Neuronal stem cell (in vitro differentiated cells): ENCODE data around the gene RAB6B.

Experiments used
- DNase-seq: peaks from one replicate; pipeline ENCODE4 v3.0.0-alpha.2; 2013; ENCODE audit warnings: low spot score
- H2AFZ ChIP-seq: one replicate; pipeline ENCODE4 v1.6.1; 2013; ENCODE audit warnings: mild to moderate bottlenecking, low read length, inconsistent platforms
- H2AK5ac ChIP-seq: 2 replicates; pipeline ENCODE4 v1.6.1; 2013; ENCODE audit warnings: low read depth, mild to moderate bottlenecking, inconsistent platforms, low read length, moderate library complexity, mixed read lengths
- H2BK120ac ChIP-seq: 2 replicates; pipeline ENCODE4 v1.6.1; 2013; ENCODE audit warnings: low read depth, mild to moderate bottlenecking, inconsistent platforms, low read length, moderate library complexity, mixed read lengths
- H2BK12ac ChIP-seq: one replicate; pipeline ENCODE4 v1.6.1; 2013; ENCODE audit warnings: low read length, inconsistent platforms
- H2BK15ac ChIP-seq: 2 replicates; pipeline ENCODE4 v1.6.1; 2013; ENCODE audit warnings: mild to moderate bottlenecking, low read length, inconsistent platforms, mixed read lengths
- H2BK5ac ChIP-seq: one replicate; pipeline ENCODE4 v1.6.1; 2013; ENCODE audit warnings: inconsistent platforms, mild to moderate bottlenecking, low read length, moderate library complexity
- H3K14ac ChIP-seq: one replicate; pipeline ENCODE4 v1.6.1; 2013; ENCODE audit warnings: low read length, inconsistent platforms
- H3K18ac ChIP-seq: 2 replicates; pipeline ENCODE4 v1.6.1; 2013; ENCODE audit warnings: low read length, inconsistent platforms
- H3K23ac ChIP-seq: 2 replicates; pipeline ENCODE4 v1.6.1; 2013; ENCODE audit warnings: low read depth, mild to moderate bottlenecking, mixed read lengths, low read length, inconsistent platforms; ENCODE audit not compliant: poor library complexity
- H3K27ac ChIP-seq: replicated peaks from 3 replicates; pipeline ENCODE4 v1.5.1; 2013; ENCODE audit warnings: low read length, inconsistent platforms
- H3K27me3 ChIP-seq, 3 experiments: 2 replicates each; pipeline ENCODE4 v1.6.1; 2013; ENCODE audit warnings: low read length in 3 of 3, mild to moderate bottlenecking in 2 of 3, inconsistent platforms in 1 of 3, low read depth in 1 of 3, mixed read lengths in 1 of 3, moderate library complexity in 1 of 3; ENCODE audit not compliant: control insufficient read depth in 3 of 3, insufficient read depth in 3 of 3
- H3K36me3 ChIP-seq, 2 donors: replicated peaks in 1 of 2; 2 replicates each; pipeline ENCODE4 v1.6.1; 2013; ENCODE audit warnings: low read length in 2 of 2; ENCODE audit not compliant: control insufficient read depth in 2 of 2, insufficient read depth in 2 of 2
- H3K4ac ChIP-seq: 2 replicates; pipeline ENCODE4 v1.6.1; 2013; ENCODE audit warnings: inconsistent platforms, mild to moderate bottlenecking, low read length, moderate library complexity
- H3K4me1 ChIP-seq, 2 donors: 1 replicate in 1 of 2; 2 replicates in 1 of 2; pipeline ENCODE4 v1.6.1; 2013; ENCODE audit warnings: low read length in 2 of 2, low read depth in 1 of 2; ENCODE audit not compliant: control insufficient read depth in 2 of 2, insufficient read depth in 1 of 2
- H3K4me2 ChIP-seq: one replicate; pipeline ENCODE4 v1.6.1; 2013; ENCODE audit warnings: mild to moderate bottlenecking, low read length, inconsistent platforms; ENCODE audit not compliant: insufficient read depth, poor library complexity, severe bottlenecking
- H3K4me3 ChIP-seq, 2 donors: 2 replicates each; pipeline ENCODE4 v1.5.1; 2013; ENCODE audit warnings: low read length in 2 of 2, mild to moderate bottlenecking in 2 of 2, inconsistent platforms in 1 of 2, moderate library complexity in 1 of 2
- H3K79me1 ChIP-seq: one replicate; pipeline ENCODE4 v1.6.1; 2013; ENCODE audit warnings: low read depth, mild to moderate bottlenecking, inconsistent platforms, low read length, moderate library complexity
- H3K9ac ChIP-seq: one replicate; pipeline ENCODE4 v1.6.1; 2013; ENCODE audit warnings: mild to moderate bottlenecking, low read depth, low read length, inconsistent platforms; ENCODE audit not compliant: poor library complexity
- H3K9me3 ChIP-seq, 2 donors: replicated peaks in 1 of 2; 2 replicates each; pipeline versions ENCODE3 to v1.6.1; 2013; ENCODE audit warnings: low read length in 2 of 2, mild to moderate bottlenecking in 2 of 2, inconsistent platforms in 1 of 2, low read depth in 1 of 2, mixed read lengths in 1 of 2, moderate library complexity in 1 of 2; ENCODE audit not compliant: control insufficient read depth in 2 of 2, insufficient read depth in 1 of 2
- H4K8ac ChIP-seq: one replicate; pipeline ENCODE4 v1.6.1; 2013; ENCODE audit warnings: low read depth, mild to moderate bottlenecking, inconsistent platforms, low read length, moderate library complexity
- H4K91ac ChIP-seq: one replicate; pipeline ENCODE4 v1.6.1; 2013; ENCODE audit warnings: low read length, low read depth, mild to moderate bottlenecking, inconsistent platforms; ENCODE audit not compliant: poor library complexity
- WGBS, 2 donors: extraction: QIAGEN DNeasy Blood & Tissue Kit; methylation state at CpG; one replicate each; pipeline ENCODE4 v1.1.7; 2013; ENCODE audit warnings: missing lambda C conversion rate in 2 of 2, mixed read lengths in 1 of 2; ENCODE audit not compliant: insufficient read length in 2 of 2, insufficient replicate concordance in 1 of 2; ENCODE audit errors: extremely low coverage in 2 of 2; 5-methylcytosine and 5-hydroxymethylcytosine counted together

Gene RAB6B

GRCh38 chr3:133860519-133860918 lies 35.2 kb downstream of the RAB6B start:
- Histone ChIP-seq H3K36me3 (no peaks in the 10 kb centered on the region), H3K79me1 (peaks cover 3% of the 10 kb centered on the region), H4K91ac (no peak overlapping the region), H3K27ac (no peak overlapping the region), H3K18ac (peak overlapping the region; percentile 49), H2BK5ac (no peak overlapping the region), H3K4ac (no peak overlapping the region), H2BK15ac (no peak overlapping the region), H3K4me1 (peaks cover 0 to 1% of the 10 kb centered on the region in 2 donors), H3K4me2 (no peak overlapping the region), H2AK5ac (no peak overlapping the region), H2BK12ac (no peak overlapping the region), H3K9me3 (no peaks in the 10 kb centered on the region), H3K14ac (no peak overlapping the region), H4K8ac (no peak overlapping the region), H3K9ac (no peak overlapping the region), H2BK120ac (no peak overlapping the region), H3K27me3 (peaks cover 0 to 33% (median 0%) of the 10 kb centered on the region in 3 experiments), H3K4me3 (no peak overlapping the region), H2AFZ (no peak overlapping the region), H3K23ac (peak overlapping the region; percentile 38)
- no peak for DNase-seq
- no CpG with 5 or more reads among the region's 5 CpGs for WGBS, 2 donors

- Histone ChIP-seq H3K4me2 (no peak overlapping the region), H3K27ac (no peak overlapping the region), H3K4me3 (no peak overlapping the region), H2BK5ac (no peak overlapping the region), H3K23ac (no peak overlapping the region), H3K36me3 (no peaks in the 10 kb centered on the region), H3K4me1 (peaks cover 0 to 1% of the 10 kb centered on the region in 2 donors), H3K9ac (no peak overlapping the region), H3K18ac (no peak overlapping the region), H4K91ac (no peak overlapping the region), H3K4ac (no peak overlapping the region), H3K79me1 (peaks cover 3% of the 10 kb centered on the region), H2BK12ac (no peak overlapping the region), H3K27me3 (peaks cover 0 to 30% (median 0%) of the 10 kb centered on the region in 3 experiments), H3K9me3 (no peaks in the 10 kb centered on the region), H3K14ac (no peak overlapping the region), H2AFZ (no peak overlapping the region), H2BK15ac (no peak overlapping the region), H4K8ac (no peak overlapping the region), H2BK120ac (no peak overlapping the region), H2AK5ac (no peak overlapping the region)
- DNase-seq = no peak
- no CpG with 5 or more reads among the region's 12 CpGs for whole genome bisulfite sequencing, 2 donors
Observed at GRCh38 chr3:133859381-133860234, 36.1 kb downstream of the RAB6B start.

- no peak overlapping the region for H2BK12ac ChIP-seq
- no peak overlapping the region for H3K18ac ChIP-seq
- H2BK5ac ChIP-seq = no peak overlapping the region
- peaks cover 0 to 1% of the 10 kb centered on the region in 2 donors for H3K4me1 ChIP-seq
- DNase-seq = no peak
- H2AFZ ChIP-seq = no peak overlapping the region
- H3K9ac ChIP-seq = no peak overlapping the region
- H3K23ac ChIP-seq = no peak overlapping the region
- no peak overlapping the region for H2BK15ac ChIP-seq
- no peak overlapping the region for H3K4me3 ChIP-seq
- H3K4me2 ChIP-seq = no peak overlapping the region
- no CpG with 5 or more reads among the region's 8 CpGs for WGBS, 2 donors
- no peaks in the 10 kb centered on the region for H3K36me3 ChIP-seq
- H3K79me1 ChIP-seq = peaks cover 3% of the 10 kb centered on the region
- H4K8ac ChIP-seq = no peak overlapping the region
- H2BK120ac ChIP-seq = no peak overlapping the region
- no peak overlapping the region for H4K91ac ChIP-seq
- no peak overlapping the region for H3K14ac ChIP-seq
- no peak overlapping the region for H2AK5ac ChIP-seq
- no peak overlapping the region for H3K4ac ChIP-seq
- peaks cover 0 to 30% (median 0%) of the 10 kb centered on the region in 3 experiments for H3K27me3 ChIP-seq
- H3K27ac ChIP-seq = no peak overlapping the region
- no peaks in the 10 kb centered on the region for H3K9me3 ChIP-seq
Observed at GRCh38 chr3:133857767-133858166, 37.9 kb downstream of the RAB6B start.

- Histone ChIP-seq H3K79me1 (peaks cover 2% of the 10 kb centered on the region), H2BK15ac (no peak overlapping the region), H3K18ac (no peak overlapping the region), H3K9ac (no peak overlapping the region), H3K9me3 (no peaks in the 10 kb centered on the region), H3K4me3 (no peak overlapping the region), H2AK5ac (no peak overlapping the region), H2BK120ac (no peak overlapping the region), H2AFZ (no peak overlapping the region), H2BK12ac (no peak overlapping the region), H3K4ac (no peak overlapping the region), H3K36me3 (no peaks in the 10 kb centered on the region), H3K4me1 (peaks cover 0 to 1% of the 10 kb centered on the region in 2 donors), H3K27ac (no peak overlapping the region), H4K91ac (no peak overlapping the region), H3K27me3 (peaks cover 0 to 20% (median 0%) of the 10 kb centered on the region in 3 experiments), H4K8ac (no peak overlapping the region), H2BK5ac (no peak overlapping the region), H3K14ac (no peak overlapping the region), H3K23ac (no peak overlapping the region), H3K4me2 (no peak overlapping the region)
- WGBS, 2 donors = no CpG with 5 or more reads among the region's 2 CpGs
- no peak for DNase-seq
Observed at GRCh38 chr3:133856316-133856715, 39.4 kb downstream of the RAB6B start.
